RWPE1 (cell line): ENCODE measurements around the gene EDA.
A peak's percentile ranks its signal among the peaks of the same experiment; 100 is the strongest.

Experiments used
- CTCF ChIA-PET: fragments of 350-600 bp; sonication (Branson Sonifier 250); formaldehyde crosslinking; extraction: SDS; loops from one replicate; lab custom pipeline; 2021; lab: Yijun Ruan, JAX
- POLR2A ChIA-PET: fragments of 400-600 bp; formaldehyde crosslinking; extraction: SDS; loops from one replicate; lab custom pipeline; 2020; ENCODE audit warnings: antibody characterized with exemption; ENCODE audit not compliant: low non-redundant PET; lab: Yijun Ruan, JAX
- DNase-seq: peaks from one replicate; pipeline ENCODE4 v3.0.0; 2012; ENCODE audit warnings: low spot score
- H3K27ac ChIP-seq: fragments of 450-650 bp; 2 replicates; pipeline ENCODE4 v1.5.1; 2017
- CTCF ChIP-seq: fragments of 450-650 bp; conservative IDR thresholded peaks from 2 replicates; pipeline ENCODE4 v1.5.1; 2017; ENCODE audit warnings: low read depth, mild to moderate bottlenecking

EDA gene

GRCh38 chrX:69615779-69616456 lies at the start of gene EDA:
TSS of gene EDA (plus strand) at chrX:69616113.
- no peak within 1 kb of the TSS for H3K27ac ChIP-seq
- POLR2A ChIA-PET: no interaction called here
- DNase-seq: peak; percentile 65
- no peak for TF ChIP-seq CTCF
- CTCF ChIA-PET: interaction anchor here (0.7 kb wide), 1 partner anchor 480 kb away, joined by 3 read pairs; no protein-coding TSS in a partner anchor

- CTCF ChIA-PET: no interaction called here
These were observed 47.1 kb upstream of the EDA start for GRCh38 chrX:69568828-69569227.

GRCh38 chrX:69597399-69597798 lies 18.5 kb upstream of the EDA start:
- no peak overlapping the region for H3K27ac ChIP-seq
- ChIA-PET POLR2A (no interaction called here), CTCF (no interaction called here)
- no peak for TF ChIP-seq CTCF
- no peak for DNase-seq

More at GRCh38 chrX:69568828-69569227, 47.1 kb upstream of the EDA start:
- no peak for TF ChIP-seq CTCF
- POLR2A ChIA-PET: no interaction called here
- no peak for DNase-seq
- no peak overlapping the region for H3K27ac ChIP-seq

GRCh38 chrX:69600182-69600581 lies 15.7 kb upstream of the EDA start:
- no peak overlapping the region for H3K27ac ChIP-seq
- ChIA-PET POLR2A (no interaction called here), CTCF (no interaction called here)
- DNase-seq: no peak
- no peak for TF ChIP-seq CTCF

GRCh38 chrX:69603566-69604194 lies 12.2 kb upstream of the EDA start:
- POLR2A ChIA-PET: interaction anchor here (0.7 kb wide), 1 partner anchor 14 kb away, joined by 4 read pairs; no protein-coding TSS in a partner anchor
- H3K27ac ChIP-seq: no peak overlapping the region
- TF ChIP-seq CTCF: no peak
- CTCF ChIA-PET: interaction anchor here (0.9 kb wide), 1 partner anchor 811 kb away, joined by 3 read pairs; no protein-coding TSS in a partner anchor
- no peak for DNase-seq

- no peak for TF ChIP-seq CTCF
- no peak for DNase-seq
- POLR2A ChIA-PET: no interaction called here
- CTCF ChIA-PET: no interaction called here
- no peak overlapping the region for H3K27ac ChIP-seq
These were observed 10.4 kb upstream of the EDA start for GRCh38 chrX:69605521-69605920.
